Mesothelial cell of epicardium (in vitro differentiated cells): ENCODE measurements around the gene BAK1. TPM values are rescaled to one million over a fixed set of nuclear protein-coding genes. Genes with fewer than 3 reads are reported as not detected.
A peak's percentile ranks its signal among the peaks of the same experiment; 100 is the strongest.

Experiments
- DNase-seq, 2 experiments: peaks; one replicate each; pipeline ENCODE4 v3.0.0; 2021; ENCODE audit warnings: low spot score in 2 of 2; ENCODE audit not compliant: unreplicated experiment in 2 of 2
- H3K27ac Mint-ChIP-seq: 2 replicates; pipeline ENCODE4 v1.8.0; 2021; ENCODE audit warnings: mixed read lengths
- H3K27me3 Mint-ChIP-seq: 2 replicates; pipeline ENCODE4 v1.8.0; 2021; ENCODE audit warnings: low read depth, mixed read lengths
- H3K36me3 Mint-ChIP-seq: 2 replicates; pipeline ENCODE4 v1.8.0; 2021; ENCODE audit warnings: mixed read lengths
- H3K4me1 Mint-ChIP-seq: 2 replicates; pipeline ENCODE4 v1.8.0; 2021; ENCODE audit warnings: mixed read lengths
- H3K4me3 Mint-ChIP-seq: 2 replicates; pipeline ENCODE4 v1.8.0; 2021; ENCODE audit warnings: mild to moderate bottlenecking, moderate library complexity, mixed read lengths
- H3K9me3 Mint-ChIP-seq: 2 replicates; pipeline ENCODE4 v1.8.0; 2021; ENCODE audit warnings: mixed read lengths
- total RNA-seq: library from RNA; stranded (reverse); gene quantifications from 3 replicates; pipeline ENCODE4 v1.2.1, GENCODE V29; 2021
- TF ChIP-seq, protein P1 (sequence below): fragments of 200-600 bp; sonication (generic); IDR thresholded peaks from one replicate; pipeline ENCODE4 v1.5.0; 2021; ENCODE audit warnings: antibody characterized with exemption; ENCODE audit not compliant: unreplicated experiment

The BAK1 gene
- total RNA-seq, 1 donor from 2014 or later = 15.0 TPM

DNA sequence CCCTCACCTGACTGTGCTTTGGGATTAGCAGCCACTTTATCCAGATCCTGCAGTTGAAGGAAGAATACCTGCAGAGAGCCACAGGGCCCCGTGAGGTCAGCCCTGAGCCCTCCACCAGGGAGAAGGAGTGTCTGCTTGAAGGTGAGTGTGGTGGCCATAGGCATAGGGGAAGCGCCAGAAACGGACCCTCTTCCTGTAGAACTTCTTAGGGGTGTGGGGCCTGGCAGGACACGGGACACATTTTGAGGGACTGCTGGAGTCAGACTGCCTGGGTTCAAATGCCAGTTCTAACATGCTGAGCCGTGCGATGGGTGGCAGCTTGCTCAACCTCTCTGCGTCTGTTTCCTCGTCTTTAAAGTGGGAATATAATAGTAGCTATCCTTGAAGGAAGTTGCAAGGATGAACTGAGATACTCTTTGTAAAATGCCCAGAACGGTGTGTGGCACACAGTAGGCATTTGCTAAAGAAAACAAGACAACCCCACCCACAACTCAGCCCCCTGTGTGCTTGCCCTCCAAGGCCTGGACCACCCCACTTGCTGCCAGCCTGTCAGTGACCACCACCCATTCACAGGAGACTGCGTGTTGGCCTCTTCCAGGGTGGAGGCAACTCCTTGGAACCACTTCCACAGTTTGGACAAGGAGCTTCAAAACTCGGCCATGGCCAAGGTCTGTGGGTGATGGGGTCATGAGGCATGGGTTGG lies 4.8 kb upstream of the BAK1 start:
- no peaks in the 10 kb centered on the region for H3K36me3 Mint-ChIP-seq
- TF ChIP-seq, protein P1, sequence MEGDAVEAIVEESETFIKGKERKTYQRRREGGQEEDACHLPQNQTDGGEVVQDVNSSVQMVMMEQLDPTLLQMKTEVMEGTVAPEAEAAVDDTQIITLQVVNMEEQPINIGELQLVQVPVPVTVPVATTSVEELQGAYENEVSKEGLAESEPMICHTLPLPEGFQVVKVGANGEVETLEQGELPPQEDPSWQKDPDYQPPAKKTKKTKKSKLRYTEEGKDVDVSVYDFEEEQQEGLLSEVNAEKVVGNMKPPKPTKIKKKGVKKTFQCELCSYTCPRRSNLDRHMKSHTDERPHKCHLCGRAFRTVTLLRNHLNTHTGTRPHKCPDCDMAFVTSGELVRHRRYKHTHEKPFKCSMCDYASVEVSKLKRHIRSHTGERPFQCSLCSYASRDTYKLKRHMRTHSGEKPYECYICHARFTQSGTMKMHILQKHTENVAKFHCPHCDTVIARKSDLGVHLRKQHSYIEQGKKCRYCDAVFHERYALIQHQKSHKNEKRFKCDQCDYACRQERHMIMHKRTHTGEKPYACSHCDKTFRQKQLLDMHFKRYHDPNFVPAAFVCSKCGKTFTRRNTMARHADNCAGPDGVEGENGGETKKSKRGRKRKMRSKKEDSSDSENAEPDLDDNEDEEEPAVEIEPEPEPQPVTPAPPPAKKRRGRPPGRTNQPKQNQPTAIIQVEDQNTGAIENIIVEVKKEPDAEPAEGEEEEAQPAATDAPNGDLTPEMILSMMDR = no peak
- no peak for DNase-seq
- H3K9me3 Mint-ChIP-seq = no peaks in the 10 kb centered on the region
- no peak overlapping the region for H3K27ac Mint-ChIP-seq
- peaks cover 4% of the 10 kb centered on the region for H3K4me1 Mint-ChIP-seq
- no peak overlapping the region for H3K4me3 Mint-ChIP-seq
- H3K27me3 Mint-ChIP-seq = no peaks in the 10 kb centered on the region

GRCh38 chr6:33583591-33584155 lies 3.6 kb upstream of the BAK1 start:
- Mint-ChIP-seq H3K36me3 (no peaks in the 10 kb centered on the region), H3K27ac (no peak overlapping the region), H3K4me1 (peaks cover 8% of the 10 kb centered on the region), H3K4me3 (no peak overlapping the region), H3K9me3 (no peaks in the 10 kb centered on the region), H3K27me3 (no peaks in the 10 kb centered on the region)
- TF ChIP-seq, protein P1 = peak; percentile 50
- DNase-seq = no peak

DNA sequence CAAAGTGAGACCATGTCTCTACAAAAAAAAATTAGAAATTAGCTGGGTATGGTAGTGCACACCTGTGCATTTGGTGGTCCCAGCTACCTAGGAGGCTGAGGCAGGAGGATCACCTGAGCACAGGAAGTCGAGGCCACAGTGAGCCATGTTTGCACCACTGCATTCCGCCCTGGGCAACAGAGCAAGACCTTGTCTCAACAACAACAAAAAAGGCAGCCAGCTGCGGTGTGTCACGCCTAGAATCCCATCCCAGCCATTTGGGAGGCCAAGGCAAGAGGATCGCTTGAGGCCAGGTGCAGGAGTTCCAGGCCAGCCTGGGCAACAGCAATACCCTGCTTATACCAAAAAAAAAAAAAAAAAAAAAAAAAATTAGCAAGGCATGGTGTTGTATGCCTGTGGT lies 1.1 kb upstream of the BAK1 start:
- Mint-ChIP-seq H3K27ac (no peak overlapping the region), H3K4me1 (peaks cover 8% of the 10 kb centered on the region), H3K36me3 (peaks cover 5% of the 10 kb centered on the region), H3K27me3 (no peaks in the 10 kb centered on the region), H3K9me3 (no peaks in the 10 kb centered on the region), H3K4me3 (no peak overlapping the region)
- TF ChIP-seq, protein P1 = no peak
- no peak for DNase-seq

GRCh38 chr6:33578588-33579011 lies 1.5 kb downstream of the BAK1 start:
- H3K27ac Mint-ChIP-seq = peak overlapping the region; percentile 56
- no peaks in the 10 kb centered on the region for H3K27me3 Mint-ChIP-seq
- TF ChIP-seq, protein P1 = no peak
- DNase-seq = no peak
- H3K9me3 Mint-ChIP-seq = no peaks in the 10 kb centered on the region
- peaks cover 8% of the 10 kb centered on the region for H3K4me1 Mint-ChIP-seq
- peak overlapping the region; percentile 77 for H3K4me3 Mint-ChIP-seq
- H3K36me3 Mint-ChIP-seq = peaks cover 12% of the 10 kb centered on the region

DNA sequence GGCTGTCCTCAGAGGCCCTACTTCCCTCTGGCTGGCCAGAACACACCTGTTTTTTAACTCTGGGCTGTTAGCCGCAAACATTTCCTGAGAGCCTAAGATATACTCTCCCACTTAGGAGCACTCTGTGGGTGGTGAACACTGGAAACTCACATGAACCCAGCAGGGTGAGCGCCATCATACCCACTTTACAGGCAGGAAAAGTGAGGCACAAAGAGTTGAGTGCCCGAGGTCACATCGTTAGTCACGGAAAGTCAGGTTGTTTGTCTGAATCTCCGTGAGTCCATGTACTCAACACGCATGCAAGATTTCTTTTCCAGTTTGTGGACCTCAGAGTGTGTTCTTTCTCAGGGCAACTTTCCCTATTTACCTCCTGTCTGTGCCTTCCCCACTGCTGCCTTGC lies 1.9 kb downstream of the BAK1 start:
- Mint-ChIP-seq H3K27ac (peak overlapping the region; percentile 56), H3K4me1 (peaks cover 8% of the 10 kb centered on the region), H3K27me3 (no peaks in the 10 kb centered on the region), H3K4me3 (peak overlapping the region; percentile 55), H3K9me3 (no peaks in the 10 kb centered on the region), H3K36me3 (peaks cover 12% of the 10 kb centered on the region)
- TF ChIP-seq, protein P1 = no peak
- DNase-seq = no peak
